MM.1S (cell line): Measurements from ENCODE around the gene MMUT.
A peak's percentile ranks its signal among the peaks of the same experiment; 100 is the strongest.

ENCODE experiments used
- DNase-seq: peaks from one replicate; pipeline ENCODE4 v3.0.0-alpha.2; 2015
- H2AFZ ChIP-seq: fragments of 300-600 bp; sonication (generic); 2 replicates; pipeline ENCODE4 v1.6.0; 2016; ENCODE audit warnings: antibody characterized with exemption, low read length
- H3F3A ChIP-seq: fragments of 300-600 bp; sonication (generic); 2 replicates; pipeline ENCODE4 v1.6.1; 2016; ENCODE audit warnings: mild to moderate bottlenecking, antibody characterized with exemption, low read length, moderate library complexity, mixed read lengths; ENCODE audit not compliant: insufficient read depth
- H3K27ac ChIP-seq: fragments of 300-600 bp; sonication (generic); 2 replicates; pipeline ENCODE4 v1.5.1; 2016; ENCODE audit warnings: mild to moderate bottlenecking, low read length
- H3K27me3 ChIP-seq: fragments of 300-600 bp; sonication (generic); replicated peaks from 2 replicates; pipeline ENCODE4 v1.6.0; 2016; ENCODE audit warnings: low read length; ENCODE audit not compliant: insufficient read depth
- H3K36me3 ChIP-seq: fragments of 300-600 bp; sonication (generic); replicated peaks from 2 replicates; pipeline ENCODE4 v1.6.1; 2016; ENCODE audit warnings: mild to moderate bottlenecking, low read length, mixed read lengths; ENCODE audit not compliant: insufficient read depth
- H3K4me1 ChIP-seq: fragments of 300-600 bp; sonication (generic); 2 replicates; pipeline ENCODE4 v1.6.1; 2016; ENCODE audit warnings: low read length, mixed read lengths
- H3K4me2 ChIP-seq: fragments of 300-600 bp; sonication (generic); 2 replicates; pipeline ENCODE4 v1.6.0; 2016; ENCODE audit warnings: low read depth, low read length
- H3K4me3 ChIP-seq: fragments of 300-600 bp; sonication (generic); 2 replicates; pipeline ENCODE4 v1.5.1; 2016; ENCODE audit warnings: low read length, mixed read lengths
- H3K79me2 ChIP-seq: fragments of 300-600 bp; sonication (generic); 2 replicates; pipeline ENCODE4 v1.6.1; 2016; ENCODE audit warnings: mixed run types, low read length, mixed read lengths
- H3K9ac ChIP-seq: fragments of 300-600 bp; sonication (generic); 2 replicates; pipeline ENCODE4 v1.6.1; 2016; ENCODE audit warnings: low read length, mixed read lengths
- H3K9me2 ChIP-seq: fragments of 300-600 bp; sonication (generic); replicated peaks from 2 replicates; pipeline ENCODE4 v1.6.1; 2016; ENCODE audit warnings: mild to moderate bottlenecking, low read length, mixed read lengths; ENCODE audit not compliant: insufficient read depth
- H3K9me3 ChIP-seq: fragments of 300-600 bp; sonication (generic); replicated peaks from 2 replicates; pipeline ENCODE4 v1.6.1; 2016; ENCODE audit warnings: mild to moderate bottlenecking, low read length, mixed read lengths; ENCODE audit not compliant: insufficient read depth
- H4K20me1 ChIP-seq: fragments of 300-600 bp; sonication (generic); 2 replicates; pipeline ENCODE4 v1.6.1; 2016; ENCODE audit warnings: mild to moderate bottlenecking, low read length, moderate library complexity, mixed read lengths; ENCODE audit not compliant: insufficient read depth
- EZH2 ChIP-seq: fragments of 300-600 bp; sonication (generic); optimal IDR thresholded peaks from 2 replicates; pipeline ENCODE3; 2017; ENCODE audit warnings: low read depth, mild to moderate bottlenecking, antibody characterized with exemption, low read length, mixed read lengths
- EZH2phosphoT487 ChIP-seq: fragments of 300-600 bp; sonication (generic); IDR thresholded peaks from 2 replicates; pipeline ENCODE4 v1.6.1; 2018; ENCODE audit warnings: antibody characterized with exemption, low read length
- TF ChIP-seq, protein P1 (sequence below): fragments of 300-600 bp; sonication (generic); IDR thresholded peaks from 2 replicates; pipeline ENCODE4 v1.5.1; 2016; ENCODE audit warnings: antibody characterized with exemption, low read length, mixed read lengths

The MMUT gene

GRCh38 chr6:49457771-49458170, 5.3 kb downstream of the MMUT start:
- Histone ChIP-seq H3K9me3 (no peaks in the 10 kb centered on the region), H3K27me3 (no peaks in the 10 kb centered on the region), H3K9me2 (no peaks in the 10 kb centered on the region), H3K4me2 (no peak overlapping the region), H3K27ac (no peak overlapping the region), H3K79me2 (peaks cover 58% of the 10 kb centered on the region), H2AFZ (no peak overlapping the region), H3F3A (peaks cover 23% of the 10 kb centered on the region), H4K20me1 (no peaks in the 10 kb centered on the region), H3K9ac (no peak overlapping the region), H3K4me1 (peaks cover 14% of the 10 kb centered on the region; the same call in 1 of the 2 replicates), H3K4me3 (no peak overlapping the region), H3K36me3 (no peaks in the 10 kb centered on the region; the same call in 1 of the 2 replicates)
- DNase-seq: no peak
- TF ChIP-seq EZH2 (no peak), EZH2phosphoT487 (no peak)
- TF ChIP-seq, protein P1, sequence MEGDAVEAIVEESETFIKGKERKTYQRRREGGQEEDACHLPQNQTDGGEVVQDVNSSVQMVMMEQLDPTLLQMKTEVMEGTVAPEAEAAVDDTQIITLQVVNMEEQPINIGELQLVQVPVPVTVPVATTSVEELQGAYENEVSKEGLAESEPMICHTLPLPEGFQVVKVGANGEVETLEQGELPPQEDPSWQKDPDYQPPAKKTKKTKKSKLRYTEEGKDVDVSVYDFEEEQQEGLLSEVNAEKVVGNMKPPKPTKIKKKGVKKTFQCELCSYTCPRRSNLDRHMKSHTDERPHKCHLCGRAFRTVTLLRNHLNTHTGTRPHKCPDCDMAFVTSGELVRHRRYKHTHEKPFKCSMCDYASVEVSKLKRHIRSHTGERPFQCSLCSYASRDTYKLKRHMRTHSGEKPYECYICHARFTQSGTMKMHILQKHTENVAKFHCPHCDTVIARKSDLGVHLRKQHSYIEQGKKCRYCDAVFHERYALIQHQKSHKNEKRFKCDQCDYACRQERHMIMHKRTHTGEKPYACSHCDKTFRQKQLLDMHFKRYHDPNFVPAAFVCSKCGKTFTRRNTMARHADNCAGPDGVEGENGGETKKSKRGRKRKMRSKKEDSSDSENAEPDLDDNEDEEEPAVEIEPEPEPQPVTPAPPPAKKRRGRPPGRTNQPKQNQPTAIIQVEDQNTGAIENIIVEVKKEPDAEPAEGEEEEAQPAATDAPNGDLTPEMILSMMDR: no peak

DNA sequence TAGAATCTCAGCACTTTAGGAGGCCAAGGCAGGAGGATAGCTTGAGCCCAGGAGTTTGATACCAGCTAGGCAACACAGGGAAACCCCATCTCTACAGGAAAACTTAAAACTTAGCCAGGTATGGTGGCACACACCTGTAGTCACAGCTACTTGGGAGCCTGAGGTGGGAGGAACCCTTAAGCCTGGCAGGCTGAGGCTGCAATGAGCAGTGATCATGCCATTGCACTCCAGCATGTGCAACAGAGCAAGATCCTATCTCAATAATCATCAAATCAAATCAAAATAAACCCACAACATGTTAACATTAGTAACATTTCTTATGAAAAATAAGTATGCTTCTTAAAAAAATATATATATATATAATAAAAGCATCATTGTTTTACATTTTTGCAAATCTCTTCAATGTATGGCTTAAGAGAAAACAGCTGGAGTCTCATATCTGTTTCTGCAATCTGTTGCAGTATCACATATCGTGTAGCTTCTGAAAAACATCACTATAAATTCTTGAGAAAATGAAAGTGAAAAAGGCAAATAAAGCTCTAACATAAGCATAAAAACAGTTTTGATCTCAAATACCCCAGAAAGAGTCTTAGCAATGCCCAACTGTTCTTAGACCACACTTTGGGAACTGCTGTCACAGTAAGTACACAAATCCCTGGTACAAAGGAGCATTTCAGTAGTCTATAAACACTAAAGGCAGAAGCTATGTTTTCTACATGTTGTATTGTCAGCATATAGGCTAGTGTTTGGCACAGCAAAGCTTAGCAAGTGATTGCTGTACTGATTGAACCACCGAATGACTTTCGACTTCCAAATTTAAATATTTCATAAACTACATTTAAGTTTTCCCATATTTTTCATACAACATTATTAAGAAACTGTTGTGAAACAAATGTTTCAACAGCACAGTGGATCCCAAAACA, 8.0 kb downstream of the MMUT start:
- 0 out of 2 replicates have a peak overlapping the region, but pooled peaks have one; percentile 14 for H2AFZ ChIP-seq
- H3K36me3 ChIP-seq: no peaks in the 10 kb centered on the region; the same call in 1 of the 2 replicates
- peak overlapping the region; percentile 30 for H3K9ac ChIP-seq
- H3F3A ChIP-seq: peaks cover 19% of the 10 kb centered on the region
- H3K4me3 ChIP-seq: peak overlapping the region; percentile 49
- no peaks in the 10 kb centered on the region for H3K9me3 ChIP-seq
- no peaks in the 10 kb centered on the region for H4K20me1 ChIP-seq
- peaks cover 31% of the 10 kb centered on the region for H3K79me2 ChIP-seq
- H3K9me2 ChIP-seq: no peaks in the 10 kb centered on the region
- H3K4me1 ChIP-seq: peaks cover 11% of the 10 kb centered on the region; the same call in 1 of the 2 replicates
- H3K27ac ChIP-seq: peak overlapping the region; percentile 79
- H3K27me3 ChIP-seq: no peaks in the 10 kb centered on the region
- TF ChIP-seq EZH2phosphoT487: no peak
- TF ChIP-seq, protein P1: no peak
- TF ChIP-seq EZH2: no peak
- peak; percentile 73 for DNase-seq
- H3K4me2 ChIP-seq: peak overlapping the region; percentile 83

DNA sequence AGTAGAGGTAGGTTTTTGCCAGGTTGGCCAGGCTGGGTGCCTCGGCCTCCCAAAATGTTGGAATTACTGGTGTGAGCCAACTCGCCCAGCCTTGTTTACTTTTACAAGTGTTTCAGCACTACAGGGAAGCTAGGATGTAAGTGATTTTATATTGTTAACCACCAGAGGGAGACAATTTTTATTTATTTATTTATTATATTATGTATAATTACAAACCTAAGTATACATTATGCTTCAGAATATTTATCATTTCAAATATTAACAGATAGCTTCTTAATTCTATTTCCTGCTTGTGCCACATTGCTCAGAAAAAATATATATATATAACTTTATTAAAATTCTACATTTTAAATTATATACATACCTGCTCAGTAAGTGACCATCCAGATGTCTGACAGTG, 9.8 kb downstream of the MMUT start:
- Histone ChIP-seq H3K79me2 (peaks cover 16% of the 10 kb centered on the region), H3K4me1 (peaks cover 11% of the 10 kb centered on the region; the same call in 1 of the 2 replicates), H3K27ac (no peak overlapping the region), H3K27me3 (no peaks in the 10 kb centered on the region), H3K4me2 (no peak overlapping the region), H3K9me3 (no peaks in the 10 kb centered on the region), H3K36me3 (no peaks in the 10 kb centered on the region; the same call in 1 of the 2 replicates), H4K20me1 (no peaks in the 10 kb centered on the region), H3K9me2 (no peaks in the 10 kb centered on the region), H2AFZ (no peak overlapping the region), H3K9ac (no peak overlapping the region), H3F3A (peaks cover 19% of the 10 kb centered on the region), H3K4me3 (no peak overlapping the region)
- TF ChIP-seq, protein P1: no peak
- TF ChIP-seq EZH2 (no peak), EZH2phosphoT487 (no peak)
- peak; percentile 12 for DNase-seq
